H1 (cell line): ENCODE data around the gene GPR162. TPM values are rescaled to one million over a fixed set of nuclear protein-coding genes. Genes with fewer than 3 reads are reported as not detected.

Experiments
- JUND ChIP-seq: IDR thresholded peaks from 2 replicates; pipeline ENCODE4 v1.6.1; 2011; ENCODE audit warnings: mild to moderate bottlenecking, improper control_type of control experiment, low read length
- RAD21 ChIP-seq, 2 experiments: IDR thresholded peaks in 1 of 2; conservative IDR thresholded peaks in 1 of 2; 2 replicates each; pipeline ENCODE4 v1.6.1; 2011; ENCODE audit warnings: low read depth in 2 of 2, low read length in 2 of 2, improper control_type of control experiment in 1 of 2, inconsistent platforms in 1 of 2, mild to moderate bottlenecking in 1 of 2, moderate library complexity in 1 of 2
- TAF7 ChIP-seq: optimal IDR thresholded peaks from 2 replicates; pipeline ENCODE3; 2011; ENCODE audit warnings: low read depth, mild to moderate bottlenecking, inconsistent platforms, low read length, moderate library complexity, borderline replicate concordance
- TEAD4 ChIP-seq: IDR thresholded peaks from 2 replicates; pipeline ENCODE4 v1.6.1; 2012; ENCODE audit warnings: low read depth, low read length, inconsistent platforms, mixed read lengths
- polyA plus RNA-seq, 7 experiments: library from polyadenylated mRNA; depleted of rRNA in 3 of 7; stranded (reverse) in 5 of 7; unstranded in 2 of 7; fragments of >200 nt in 5 of 7; fragments of 200-250 nt in 2 of 7; gene quantifications; 1 replicate in 5 of 7; 2 replicates in 1 of 7; 4 replicates in 1 of 7; pipeline versions ENCODE4 v1.2.1 to v1.2.3, GENCODE V29; 2011 to 2013; ENCODE audit warnings: missing spikeins in 2 of 7, mixed read lengths in 2 of 7
- total RNA-seq: library from RNA; stranded (reverse); fragmentation: NEBNext Ultra II Directional; extraction: Animal tissue kit (Norgen Biotek cat#: 25700); gene quantifications from 2 replicates; pipeline ENCODE4 v1.2.1, GENCODE V29; 2021
- TF ChIP-seq, protein P1 (sequence below): fragments of 300-600 bp; sonication (generic); IDR thresholded peaks from 2 replicates; pipeline ENCODE4 v1.7.1; 2012; ENCODE audit warnings: low read length, moderate library complexity, mild to moderate bottlenecking, inconsistent platforms; ENCODE audit not compliant: insufficient replicate concordance
- TF ChIP-seq, protein P2 (sequence below): IDR thresholded peaks from 2 replicates; pipeline ENCODE4 v1.6.1; 2012; ENCODE audit warnings: inconsistent platforms

The GPR162 gene
- total and polyA plus RNA-seq, 2 of the 8 experiments (the other 6 are each of a cell fraction or from before 2014, with no cell fraction given), result 7.3 to 8.8 TPM

DNA sequence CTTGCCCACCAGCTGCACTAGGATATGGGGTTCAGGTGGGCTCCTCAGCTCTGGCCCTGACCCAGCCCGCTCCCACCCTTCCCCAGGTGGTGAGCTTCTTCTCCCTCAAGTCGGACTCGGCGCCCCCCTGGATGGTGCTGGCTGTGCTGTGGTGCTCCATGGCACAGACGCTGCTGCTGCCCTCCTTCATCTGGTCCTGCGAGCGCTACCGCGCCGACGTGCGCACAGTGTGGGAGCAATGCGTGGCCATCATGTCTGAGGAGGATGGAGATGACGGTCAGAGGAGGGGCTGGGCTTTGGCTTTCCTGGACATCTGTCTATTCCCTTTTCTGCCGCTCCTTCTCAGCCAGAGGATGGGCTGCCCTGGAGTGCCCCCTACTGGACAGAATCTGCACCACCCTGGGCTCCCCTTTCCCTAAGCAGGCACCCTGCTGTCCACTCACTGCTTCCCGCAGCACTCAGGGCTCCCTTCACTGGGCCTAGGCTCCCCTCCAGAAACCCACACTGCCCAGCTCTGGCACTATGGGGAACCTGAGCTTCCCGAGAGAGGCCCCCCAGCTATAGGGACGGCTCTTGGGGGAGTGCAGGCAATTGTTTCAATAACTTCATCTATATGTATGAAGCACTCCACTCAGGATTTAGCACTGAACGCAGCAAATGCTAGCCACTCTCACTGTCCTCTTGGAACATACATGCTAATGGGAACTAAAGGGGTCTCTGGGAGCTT, 3.9 kb downstream of the GPR162 start (continued):
- TF ChIP-seq, protein P1, sequence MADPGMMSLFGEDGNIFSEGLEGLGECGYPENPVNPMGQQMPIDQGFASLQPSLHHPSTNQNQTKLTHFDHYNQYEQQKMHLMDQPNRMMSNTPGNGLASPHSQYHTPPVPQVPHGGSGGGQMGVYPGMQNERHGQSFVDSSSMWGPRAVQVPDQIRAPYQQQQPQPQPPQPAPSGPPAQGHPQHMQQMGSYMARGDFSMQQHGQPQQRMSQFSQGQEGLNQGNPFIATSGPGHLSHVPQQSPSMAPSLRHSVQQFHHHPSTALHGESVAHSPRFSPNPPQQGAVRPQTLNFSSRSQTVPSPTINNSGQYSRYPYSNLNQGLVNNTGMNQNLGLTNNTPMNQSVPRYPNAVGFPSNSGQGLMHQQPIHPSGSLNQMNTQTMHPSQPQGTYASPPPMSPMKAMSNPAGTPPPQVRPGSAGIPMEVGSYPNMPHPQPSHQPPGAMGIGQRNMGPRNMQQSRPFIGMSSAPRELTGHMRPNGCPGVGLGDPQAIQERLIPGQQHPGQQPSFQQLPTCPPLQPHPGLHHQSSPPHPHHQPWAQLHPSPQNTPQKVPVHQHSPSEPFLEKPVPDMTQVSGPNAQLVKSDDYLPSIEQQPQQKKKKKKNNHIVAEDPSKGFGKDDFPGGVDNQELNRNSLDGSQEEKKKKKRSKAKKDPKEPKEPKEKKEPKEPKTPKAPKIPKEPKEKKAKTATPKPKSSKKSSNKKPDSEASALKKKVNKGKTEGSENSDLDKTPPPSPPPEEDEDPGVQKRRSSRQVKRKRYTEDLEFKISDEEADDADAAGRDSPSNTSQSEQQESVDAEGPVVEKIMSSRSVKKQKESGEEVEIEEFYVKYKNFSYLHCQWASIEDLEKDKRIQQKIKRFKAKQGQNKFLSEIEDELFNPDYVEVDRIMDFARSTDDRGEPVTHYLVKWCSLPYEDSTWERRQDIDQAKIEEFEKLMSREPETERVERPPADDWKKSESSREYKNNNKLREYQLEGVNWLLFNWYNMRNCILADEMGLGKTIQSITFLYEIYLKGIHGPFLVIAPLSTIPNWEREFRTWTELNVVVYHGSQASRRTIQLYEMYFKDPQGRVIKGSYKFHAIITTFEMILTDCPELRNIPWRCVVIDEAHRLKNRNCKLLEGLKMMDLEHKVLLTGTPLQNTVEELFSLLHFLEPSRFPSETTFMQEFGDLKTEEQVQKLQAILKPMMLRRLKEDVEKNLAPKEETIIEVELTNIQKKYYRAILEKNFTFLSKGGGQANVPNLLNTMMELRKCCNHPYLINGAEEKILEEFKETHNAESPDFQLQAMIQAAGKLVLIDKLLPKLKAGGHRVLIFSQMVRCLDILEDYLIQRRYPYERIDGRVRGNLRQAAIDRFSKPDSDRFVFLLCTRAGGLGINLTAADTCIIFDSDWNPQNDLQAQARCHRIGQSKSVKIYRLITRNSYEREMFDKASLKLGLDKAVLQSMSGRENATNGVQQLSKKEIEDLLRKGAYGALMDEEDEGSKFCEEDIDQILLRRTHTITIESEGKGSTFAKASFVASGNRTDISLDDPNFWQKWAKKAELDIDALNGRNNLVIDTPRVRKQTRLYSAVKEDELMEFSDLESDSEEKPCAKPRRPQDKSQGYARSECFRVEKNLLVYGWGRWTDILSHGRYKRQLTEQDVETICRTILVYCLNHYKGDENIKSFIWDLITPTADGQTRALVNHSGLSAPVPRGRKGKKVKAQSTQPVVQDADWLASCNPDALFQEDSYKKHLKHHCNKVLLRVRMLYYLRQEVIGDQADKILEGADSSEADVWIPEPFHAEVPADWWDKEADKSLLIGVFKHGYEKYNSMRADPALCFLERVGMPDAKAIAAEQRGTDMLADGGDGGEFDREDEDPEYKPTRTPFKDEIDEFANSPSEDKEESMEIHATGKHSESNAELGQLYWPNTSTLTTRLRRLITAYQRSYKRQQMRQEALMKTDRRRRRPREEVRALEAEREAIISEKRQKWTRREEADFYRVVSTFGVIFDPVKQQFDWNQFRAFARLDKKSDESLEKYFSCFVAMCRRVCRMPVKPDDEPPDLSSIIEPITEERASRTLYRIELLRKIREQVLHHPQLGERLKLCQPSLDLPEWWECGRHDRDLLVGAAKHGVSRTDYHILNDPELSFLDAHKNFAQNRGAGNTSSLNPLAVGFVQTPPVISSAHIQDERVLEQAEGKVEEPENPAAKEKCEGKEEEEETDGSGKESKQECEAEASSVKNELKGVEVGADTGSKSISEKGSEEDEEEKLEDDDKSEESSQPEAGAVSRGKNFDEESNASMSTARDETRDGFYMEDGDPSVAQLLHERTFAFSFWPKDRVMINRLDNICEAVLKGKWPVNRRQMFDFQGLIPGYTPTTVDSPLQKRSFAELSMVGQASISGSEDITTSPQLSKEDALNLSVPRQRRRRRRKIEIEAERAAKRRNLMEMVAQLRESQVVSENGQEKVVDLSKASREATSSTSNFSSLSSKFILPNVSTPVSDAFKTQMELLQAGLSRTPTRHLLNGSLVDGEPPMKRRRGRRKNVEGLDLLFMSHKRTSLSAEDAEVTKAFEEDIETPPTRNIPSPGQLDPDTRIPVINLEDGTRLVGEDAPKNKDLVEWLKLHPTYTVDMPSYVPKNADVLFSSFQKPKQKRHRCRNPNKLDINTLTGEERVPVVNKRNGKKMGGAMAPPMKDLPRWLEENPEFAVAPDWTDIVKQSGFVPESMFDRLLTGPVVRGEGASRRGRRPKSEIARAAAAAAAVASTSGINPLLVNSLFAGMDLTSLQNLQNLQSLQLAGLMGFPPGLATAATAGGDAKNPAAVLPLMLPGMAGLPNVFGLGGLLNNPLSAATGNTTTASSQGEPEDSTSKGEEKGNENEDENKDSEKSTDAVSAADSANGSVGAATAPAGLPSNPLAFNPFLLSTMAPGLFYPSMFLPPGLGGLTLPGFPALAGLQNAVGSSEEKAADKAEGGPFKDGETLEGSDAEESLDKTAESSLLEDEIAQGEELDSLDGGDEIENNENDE, result no peak
- TF ChIP-seq TAF7 (no peak), RAD21 (IDR thresholded peaks at IDR 0.05 in 1 of 2, conservative IDR thresholded peaks at IDR 0.05 in 1 of 2; ENCODE audit: low read depth in 2 of 2, low read length in 2 of 2) (peak; percentile 88 to 93), TEAD4 (peak; percentile 90), JUND (0 out of 2 replicates have a peak, but pooled peaks have one; percentile 43)
- TF ChIP-seq, protein P2, sequence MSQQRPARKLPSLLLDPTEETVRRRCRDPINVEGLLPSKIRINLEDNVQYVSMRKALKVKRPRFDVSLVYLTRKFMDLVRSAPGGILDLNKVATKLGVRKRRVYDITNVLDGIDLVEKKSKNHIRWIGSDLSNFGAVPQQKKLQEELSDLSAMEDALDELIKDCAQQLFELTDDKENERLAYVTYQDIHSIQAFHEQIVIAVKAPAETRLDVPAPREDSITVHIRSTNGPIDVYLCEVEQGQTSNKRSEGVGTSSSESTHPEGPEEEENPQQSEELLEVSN, result 0 out of 2 replicates have a peak, but pooled peaks have one; percentile 6
- TF ChIP-seq, all 59 proteins: peak for 8
